ENCODE results near the gene UBE2H.
"Not testable (repeated sequence)": the region's sequence is repeated elsewhere in the genome, so short reads cannot be mapped to it uniquely, and the experiment has no call there.

UBE2H gene

GRCh38 chr7:129952653-129953560 is at the start of gene UBE2H:
TSS of gene UBE2H (minus strand) at chr7:129952960. CDS start at chr7:129952555, 405 bp downstream.
- peak; percentile 94 for DNase-seq

- DNase-seq = no peak
Observed at GRCh38 chr7:129998446-129998845, 45.7 kb upstream of the UBE2H start.

- no peak for DNase-seq
Observed at GRCh38 chr7:129997285-129997684, 44.5 kb upstream of the UBE2H start.

- DNase-seq = no peak
Observed at GRCh38 chr7:129993275-129993674, 40.5 kb upstream of the UBE2H start.

GRCh38 chr7:129990403-129991192 is 37.8 kb upstream of the UBE2H start:
- DNase-seq = no peak

- peak; percentile 43 for DNase-seq
Observed at GRCh38 chr7:129989466-129989865, 36.7 kb upstream of the UBE2H start.

GRCh38 chr7:129986600-129986999 is 33.8 kb upstream of the UBE2H start:
- DNase-seq = no peak

- no peak for DNase-seq
Observed at GRCh38 chr7:129980667-129981066, 27.9 kb upstream of the UBE2H start.

GRCh38 chr7:129975309-129975708 is 22.5 kb upstream of the UBE2H start:
- no peak for DNase-seq

- no peak for DNase-seq
Observed at GRCh38 chr7:129970816-129971215, 18.1 kb upstream of the UBE2H start.

GRCh38 chr7:129969881-129970446 is 17.2 kb upstream of the UBE2H start:
- DNase-seq = no peak

GRCh38 chr7:129968592-129969383 is 16.0 kb upstream of the UBE2H start:
- DNase-seq = no peak

GRCh38 chr7:129960204-129960475 is 7.4 kb upstream of the UBE2H start:
- not testable (repeated sequence) for DNase-seq

- no peak for DNase-seq
Observed at GRCh38 chr7:129959471-129960203, 6.9 kb upstream of the UBE2H start.

- no peak for DNase-seq
Observed at GRCh38 chr7:129958643-129959470, 6.1 kb upstream of the UBE2H start.

- no peak for DNase-seq
Observed at GRCh38 chr7:129955993-129956543, 3.3 kb upstream of the UBE2H start.

GRCh38 chr7:129952086-129952652 is 591 bp downstream of the UBE2H start:
- DNase-seq = peak; percentile 11

- no peak for DNase-seq
Observed at GRCh38 chr7:129951226-129952085, 1.3 kb downstream of the UBE2H start.

- no peak for DNase-seq
Observed at GRCh38 chr7:129950933-129951225, 1.9 kb downstream of the UBE2H start.
